ENCODE results near the gene MUC22.
"Not testable (repeated sequence)": the region's sequence is repeated elsewhere in the genome, so short reads cannot be mapped to it uniquely, and the experiment has no call there.

The MUC22 gene

GRCh38 chr6:31000067-31000860 lies 10.0 kb upstream of the MUC22 start:
- not testable (repeated sequence) for DNase-seq

GRCh38 chr6:31001281-31001888 lies 8.9 kb upstream of the MUC22 start:
- no peak for DNase-seq

- DNase-seq = no peak
Measured at GRCh38 chr6:31002471-31002870, 7.8 kb upstream of the MUC22 start.

- no peak for DNase-seq
Measured at GRCh38 chr6:31004794-31005193, 5.5 kb upstream of the MUC22 start.

- DNase-seq = no peak
Measured at GRCh38 chr6:31005249-31006020, 4.8 kb upstream of the MUC22 start.

- no peak for DNase-seq
Measured at GRCh38 chr6:31007694-31008093, 2.6 kb upstream of the MUC22 start.

GRCh38 chr6:31008165-31008564 lies 2.1 kb upstream of the MUC22 start:
- DNase-seq = no peak

- DNase-seq = no peak
Measured at GRCh38 chr6:31009731-31010130, 543 bp upstream of the MUC22 start.

GRCh38 chr6:31011153-31011552 lies 879 bp downstream of the MUC22 start:
- DNase-seq = no peak

- no peak for DNase-seq
Measured at GRCh38 chr6:31016659-31017299, 6.5 kb downstream of the MUC22 start.

GRCh38 chr6:31017436-31017835 lies 7.2 kb downstream of the MUC22 start:
- DNase-seq = not testable (repeated sequence)

- DNase-seq = no peak
Measured at GRCh38 chr6:31020057-31020456, 9.8 kb downstream of the MUC22 start.

GRCh38 chr6:31020631-31021255 lies 10.5 kb downstream of the MUC22 start:
- DNase-seq = not testable (repeated sequence)

- DNase-seq = not testable (repeated sequence)
Measured at GRCh38 chr6:31021705-31022531, 11.6 kb downstream of the MUC22 start.

GRCh38 chr6:31025595-31025994 lies 15.3 kb downstream of the MUC22 start:
- no peak for DNase-seq

- DNase-seq = no peak
Measured at GRCh38 chr6:31031095-31031494, 20.8 kb downstream of the MUC22 start.

- no peak for DNase-seq
Measured at GRCh38 chr6:31033075-31033474, 22.8 kb downstream of the MUC22 start.

GRCh38 chr6:31035862-31036497 lies 25.7 kb downstream of the MUC22 start:
- DNase-seq = no peak

GRCh38 chr6:31037169-31037568 lies 26.9 kb downstream of the MUC22 start:
- DNase-seq = no peak

GRCh38 chr6:31037682-31038081 lies 27.4 kb downstream of the MUC22 start:
- DNase-seq = no peak

- no peak for DNase-seq
Measured at GRCh38 chr6:31038559-31038958, 28.3 kb downstream of the MUC22 start.

Measured in NCI-H1105 (cell line).